Activated CD8-positive, alpha-beta memory T cell treated with anti-CD3 and anti-CD28 coated beads, Interleukin-2, amount 50 U/mL, for 4 hours (primary cell): ENCODE measurements around the gene GRIA4.
"Not testable (repeated sequence)": the region's sequence is repeated elsewhere in the genome, so short reads cannot be mapped to it uniquely, and the experiment has no call there.

Source experiments
- DNase-seq: peaks from one replicate; pipeline ENCODE4 v3.0.0-alpha.2; 2020

The GRIA4 gene

GRCh38 chr11:105867742-105868141, 257.9 kb downstream of the GRIA4 start:
- no peak for DNase-seq

DNA sequence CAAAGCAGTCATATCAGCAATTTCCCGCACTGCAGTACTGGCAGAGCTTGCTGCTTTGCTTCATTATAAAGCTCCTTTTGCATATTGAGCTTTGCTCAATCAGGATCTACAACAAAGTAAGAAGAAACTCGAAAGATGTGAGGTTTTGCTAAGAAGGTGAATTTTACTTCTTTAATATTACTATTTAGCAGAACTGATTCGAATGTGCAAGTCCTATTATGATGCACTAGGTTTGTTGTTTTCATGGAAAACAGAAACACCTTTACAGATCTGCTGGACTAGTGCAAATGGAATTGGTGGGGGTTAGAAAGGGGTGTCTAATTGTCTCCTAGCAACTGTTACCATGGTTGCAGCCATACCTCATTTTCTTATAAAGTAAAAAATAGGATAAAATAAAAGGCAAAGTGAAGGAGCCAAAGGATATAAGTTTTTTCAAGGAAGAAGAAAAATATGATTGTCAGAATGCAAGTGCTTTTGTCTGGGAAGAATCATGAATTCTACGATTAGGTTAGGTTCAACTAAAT, 259.0 kb downstream of the GRIA4 start:
- DNase-seq, result no peak

DNA sequence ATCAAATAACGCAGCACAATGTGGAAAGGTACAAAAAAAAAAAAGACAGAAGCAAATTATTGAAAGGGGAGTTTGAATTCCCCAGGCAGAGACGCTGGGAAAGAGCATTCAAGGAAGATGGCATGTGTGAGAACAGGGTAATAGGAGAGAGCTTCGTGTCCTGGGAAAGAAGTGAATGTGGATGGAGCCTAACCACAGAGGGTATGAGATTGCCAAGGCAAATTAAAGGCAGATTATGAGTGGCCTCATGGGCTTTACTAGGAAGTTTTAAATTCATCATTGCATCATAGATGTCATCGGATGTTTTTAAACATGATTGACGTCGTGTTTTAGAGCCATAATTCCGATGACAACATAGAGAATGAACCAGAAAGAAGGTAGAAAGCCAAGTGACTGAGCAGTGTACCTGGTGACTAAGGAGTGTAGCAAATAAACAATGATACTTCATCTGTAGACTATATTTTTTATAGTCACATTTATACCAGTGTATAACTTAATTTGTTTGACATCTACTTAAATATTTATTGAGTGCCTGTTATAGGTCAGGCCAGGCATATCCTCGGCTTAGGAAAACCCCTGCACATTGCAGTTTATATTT, 260.7 kb downstream of the GRIA4 start:
- no peak for DNase-seq

DNA sequence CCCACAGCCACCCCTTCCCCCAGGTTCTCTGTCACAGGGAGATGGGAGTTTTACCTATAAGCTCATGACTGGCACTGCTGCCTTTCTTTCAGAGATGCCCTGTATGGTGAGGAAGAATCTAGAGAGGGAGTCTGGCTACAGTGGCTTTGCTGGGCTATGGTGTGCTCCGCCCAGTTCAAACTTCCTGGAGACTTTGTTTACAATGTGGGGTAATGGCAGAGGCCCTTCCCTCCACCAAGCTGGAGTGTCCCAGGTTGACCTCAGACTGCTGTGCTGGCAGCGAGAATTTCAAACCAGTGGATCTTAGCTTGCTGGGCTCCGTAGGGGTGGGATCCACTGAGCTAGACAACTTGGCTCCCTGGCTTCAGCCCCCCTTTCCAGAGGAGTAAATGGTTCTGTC, 268.6 kb downstream of the GRIA4 start:
- no peak for DNase-seq

GRCh38 chr11:105878927-105879326, 269.1 kb downstream of the GRIA4 start:
- DNase-seq, result not testable (repeated sequence)

GRCh38 chr11:105881027-105881426, 271.2 kb downstream of the GRIA4 start:
- DNase-seq, result no peak

GRCh38 chr11:105884436-105884835, 274.6 kb downstream of the GRIA4 start:
- no peak for DNase-seq

- DNase-seq, result no peak
Measured at GRCh38 chr11:105891685-105892084, 281.8 kb downstream of the GRIA4 start.

DNA sequence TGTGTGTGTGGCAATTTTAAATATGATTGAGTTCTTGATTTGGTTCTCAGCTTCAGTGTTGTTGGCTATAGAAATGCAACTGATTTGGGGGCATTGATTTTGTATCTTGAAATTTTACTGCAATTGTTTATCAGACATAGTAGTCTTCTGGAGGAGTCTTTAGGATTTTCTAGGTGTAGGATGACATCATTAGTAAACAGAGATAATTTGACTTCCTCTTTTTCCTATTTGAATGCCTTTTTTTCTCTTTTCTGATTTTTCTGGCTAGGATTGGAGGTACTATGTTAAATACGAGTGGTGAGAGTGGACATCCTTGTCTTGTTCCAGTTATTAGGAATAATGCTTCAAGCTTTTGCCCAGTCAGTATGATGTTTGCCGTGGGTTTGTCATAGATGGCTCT, 287.3 kb downstream of the GRIA4 start:
- DNase-seq, result no peak

GRCh38 chr11:105899772-105900171, 289.9 kb downstream of the GRIA4 start:
- no peak for DNase-seq

DNA sequence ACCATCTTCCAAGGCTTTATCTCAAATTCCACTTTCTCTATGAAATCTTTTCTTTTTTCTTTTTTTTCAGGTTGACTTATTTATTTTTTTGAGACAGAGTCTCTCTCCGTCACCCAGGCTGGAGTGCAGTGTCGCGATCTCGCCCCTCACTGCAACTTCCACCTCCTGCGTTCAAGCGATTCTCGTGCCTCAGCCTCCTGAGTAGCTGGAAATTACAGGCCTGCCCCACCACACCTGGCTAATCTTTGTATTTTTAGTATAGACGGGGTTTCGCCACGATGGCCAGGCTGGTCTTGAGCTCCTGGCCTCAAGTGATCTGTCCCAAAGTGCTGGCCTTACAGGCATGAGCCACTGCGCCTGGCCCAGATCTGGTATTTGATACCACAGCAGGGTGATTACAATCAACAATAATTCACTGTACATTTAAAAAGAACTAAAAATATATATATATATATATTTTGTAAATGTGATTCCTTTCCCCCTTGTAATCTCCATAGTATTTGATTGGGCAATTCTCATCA, 290.7 kb downstream of the GRIA4 start:
- DNase-seq, result no peak

GRCh38 chr11:105903113-105903512, 293.2 kb downstream of the GRIA4 start:
- no peak for DNase-seq

- DNase-seq, result no peak
Measured at GRCh38 chr11:105906517-105906916, 296.6 kb downstream of the GRIA4 start.

DNA sequence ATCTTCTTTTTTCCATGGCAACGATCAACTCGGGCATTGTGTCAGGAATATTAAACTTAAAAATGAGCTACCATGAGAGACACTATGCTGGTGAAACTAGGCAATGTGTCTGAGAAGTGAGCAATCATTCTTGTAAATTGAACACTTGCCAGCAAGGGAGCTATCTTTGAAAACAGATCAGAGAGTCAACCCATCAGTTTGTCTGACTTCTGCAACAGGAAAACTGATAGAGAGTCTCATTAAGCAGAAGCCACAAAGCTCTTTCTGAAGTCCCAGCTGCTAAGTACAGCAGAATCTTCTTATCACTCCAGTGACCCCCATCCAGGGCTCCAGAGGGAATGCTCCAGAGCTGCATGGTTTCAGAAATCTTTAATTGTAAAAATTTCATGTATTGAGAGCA, 297.4 kb downstream of the GRIA4 start:
- DNase-seq, result no peak

DNA sequence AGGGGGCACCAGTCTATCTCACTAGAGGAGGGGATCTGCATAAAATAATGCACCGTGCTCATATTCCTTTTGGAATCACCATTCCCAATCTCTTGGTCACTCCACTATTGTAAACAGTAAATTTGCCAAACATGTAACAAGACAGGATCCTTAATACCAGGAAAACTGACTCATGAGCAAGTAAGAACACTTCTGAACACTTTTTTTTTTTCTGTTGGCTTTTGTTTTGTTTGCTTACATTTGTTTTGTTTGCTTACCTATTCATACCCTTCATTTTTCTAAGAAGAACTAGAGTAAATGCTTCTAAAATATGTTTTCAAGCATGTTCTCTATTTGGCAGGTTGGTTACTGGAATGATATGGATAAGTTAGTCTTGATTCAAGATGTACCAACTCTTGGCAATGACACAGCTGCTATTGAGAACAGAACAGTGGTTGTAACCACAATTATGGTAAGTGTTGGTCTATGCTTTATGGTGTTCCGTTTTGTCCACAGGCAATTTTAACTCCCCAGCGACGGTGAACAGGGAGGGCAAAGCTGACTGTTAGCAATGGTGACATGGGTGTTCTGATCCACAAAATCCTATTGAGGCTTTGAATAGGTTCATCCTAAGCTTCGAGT, 300.3 kb downstream of the GRIA4 start:
- DNase-seq, result no peak

GRCh38 chr11:105911454-105911853, 301.6 kb downstream of the GRIA4 start:
- DNase-seq, result no peak

GRCh38 chr11:105912666-105913065, 302.8 kb downstream of the GRIA4 start:
- no peak for DNase-seq

GRCh38 chr11:105915021-105915420, 305.1 kb downstream of the GRIA4 start:
- DNase-seq, result no peak

DNA sequence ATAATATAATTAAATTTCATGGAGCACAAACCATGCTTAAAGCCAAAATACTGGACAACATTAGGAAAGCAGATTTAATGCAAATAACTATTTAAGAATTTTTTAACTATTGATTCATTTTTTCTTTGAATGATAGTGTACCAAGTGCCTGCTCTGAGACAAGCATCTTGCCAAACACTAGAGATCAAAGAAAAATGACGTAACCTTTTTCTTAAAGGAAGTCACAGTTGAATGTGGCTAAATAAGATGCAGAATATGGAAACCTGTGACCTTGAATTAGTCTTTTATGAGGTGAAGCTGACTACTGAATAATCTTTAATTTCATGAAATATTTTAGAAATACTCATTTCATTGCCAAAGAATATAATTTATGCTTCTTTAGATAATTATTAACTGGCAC, 308.2 kb downstream of the GRIA4 start:
- no peak for DNase-seq

GRCh38 chr11:105918600-105918999, 308.7 kb downstream of the GRIA4 start:
- no peak for DNase-seq

GRCh38 chr11:105923252-105923651, 313.4 kb downstream of the GRIA4 start:
- DNase-seq, result no peak

DNA sequence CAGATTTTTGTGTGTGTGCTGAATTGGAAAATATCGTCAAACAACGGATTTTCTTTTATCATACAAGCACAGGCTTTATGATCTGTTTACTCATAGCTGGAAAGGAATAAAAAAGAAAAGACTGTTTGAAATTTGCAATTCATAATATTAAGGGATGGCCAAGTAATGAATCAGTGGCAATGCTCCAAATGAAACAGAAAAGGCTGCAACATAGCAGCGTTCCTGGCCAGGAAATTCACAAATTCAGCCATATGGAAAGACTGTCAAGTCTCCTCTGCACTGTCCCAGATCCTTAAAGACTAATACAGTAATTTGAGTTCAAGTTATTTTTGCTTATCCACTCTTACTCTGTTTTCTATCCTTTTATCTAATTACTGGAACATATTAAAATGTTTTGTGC, 313.9 kb downstream of the GRIA4 start:
- DNase-seq, result no peak

DNA sequence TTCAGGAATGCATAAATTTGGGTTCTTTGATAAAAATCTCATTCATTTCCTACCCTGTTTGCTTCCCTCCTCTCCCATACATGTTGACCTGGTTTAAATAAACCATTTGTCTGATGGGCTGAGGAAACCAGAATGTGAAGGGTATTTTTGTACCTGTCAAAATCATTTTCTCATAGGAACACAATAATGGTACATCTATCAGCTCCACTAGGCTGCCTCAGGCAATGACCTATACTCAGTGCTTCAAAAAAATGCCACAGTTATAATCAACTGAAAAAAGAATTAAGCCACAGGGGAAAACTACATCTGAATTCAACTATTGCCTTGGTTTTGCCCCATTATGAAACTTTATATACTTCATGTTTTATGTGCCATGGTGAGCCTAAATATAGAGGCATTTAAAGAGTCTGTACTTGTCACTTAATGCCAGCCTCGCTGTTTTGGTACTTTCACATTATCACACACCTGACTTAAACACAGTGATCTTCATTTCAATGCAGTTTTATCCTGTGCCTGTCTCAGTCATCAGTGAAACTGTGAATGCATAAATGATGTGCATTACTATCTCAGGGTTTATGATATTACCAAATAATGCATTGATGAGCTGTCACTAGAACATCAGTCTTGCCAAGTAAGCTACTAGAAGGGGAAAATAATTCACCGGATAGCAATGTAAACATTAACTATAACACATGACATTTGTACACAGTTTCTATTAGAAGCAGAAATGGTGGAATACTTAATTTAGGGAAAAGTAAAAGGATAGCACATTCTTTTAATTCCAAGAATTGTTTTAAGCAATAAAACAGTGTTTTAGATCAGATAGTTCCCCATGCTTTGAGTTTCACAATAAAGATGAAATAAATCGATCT, 319.4 kb downstream of the GRIA4 start:
- DNase-seq, result no peak

DNA sequence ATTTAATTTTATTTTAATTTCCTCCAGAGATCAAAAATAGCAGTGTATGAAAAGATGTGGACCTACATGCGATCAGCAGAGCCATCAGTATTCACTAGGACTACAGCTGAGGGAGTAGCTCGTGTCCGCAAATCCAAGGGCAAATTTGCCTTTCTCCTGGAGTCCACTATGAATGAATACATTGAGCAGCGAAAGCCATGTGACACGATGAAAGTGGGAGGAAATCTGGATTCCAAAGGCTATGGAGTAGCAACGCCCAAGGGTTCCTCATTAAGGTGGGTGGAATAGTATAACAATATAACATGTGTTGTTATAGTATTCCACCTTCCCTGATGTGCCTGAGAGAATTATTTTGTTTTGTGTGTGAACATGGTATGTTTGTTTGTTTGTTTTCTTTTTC, 323.8 kb downstream of the GRIA4 start:
- no peak for DNase-seq
